COLO668 (cell line): ENCODE measurements around the gene TNF.

Source experiments
- DNase-seq: peaks from one replicate; lab custom pipeline; 2025; ENCODE audit not compliant: unreplicated experiment; lab: John Stamatoyannopoulos, UW

TNF gene

DNA sequence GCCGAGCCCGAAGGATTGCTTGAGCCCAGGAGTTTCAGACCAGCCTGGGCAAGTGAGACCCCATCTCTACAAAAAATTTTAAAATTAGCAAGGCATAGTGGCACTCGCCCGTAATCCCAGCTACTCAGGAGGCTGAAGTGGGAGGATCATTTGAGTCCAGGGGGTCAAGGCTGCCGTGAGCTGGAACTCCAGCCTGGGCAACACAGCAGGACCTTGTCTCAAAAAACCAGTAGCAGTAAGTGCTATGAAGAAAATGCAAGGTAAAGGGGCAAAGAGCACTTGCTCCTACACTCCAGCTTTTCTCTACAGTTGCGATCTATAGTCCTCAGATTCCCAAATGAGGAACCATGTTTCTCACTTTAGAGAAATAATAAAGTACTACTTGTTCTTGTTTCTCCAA lies 31.7 kb upstream of the TNF start:
- DNase-seq: no peak

DNA sequence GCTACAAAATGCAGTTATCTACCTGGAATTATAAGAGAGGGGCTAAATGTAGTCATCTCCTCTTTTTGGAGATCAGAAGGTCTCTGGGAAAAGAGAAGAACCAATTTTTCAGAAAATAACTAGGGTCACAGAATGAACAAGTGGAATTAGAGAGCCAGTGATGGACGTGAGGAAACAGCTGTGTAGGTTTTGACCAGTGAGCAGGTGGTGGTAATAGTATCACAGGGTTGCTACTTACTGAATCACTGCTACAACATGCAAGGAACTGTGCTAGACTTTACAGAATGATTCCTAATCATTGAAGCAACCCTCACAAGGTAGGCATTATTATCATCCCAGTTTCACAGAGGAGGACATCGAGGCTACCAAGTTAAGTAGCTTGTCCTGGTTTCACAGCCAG lies 30.7 kb upstream of the TNF start:
- no peak for DNase-seq

DNA sequence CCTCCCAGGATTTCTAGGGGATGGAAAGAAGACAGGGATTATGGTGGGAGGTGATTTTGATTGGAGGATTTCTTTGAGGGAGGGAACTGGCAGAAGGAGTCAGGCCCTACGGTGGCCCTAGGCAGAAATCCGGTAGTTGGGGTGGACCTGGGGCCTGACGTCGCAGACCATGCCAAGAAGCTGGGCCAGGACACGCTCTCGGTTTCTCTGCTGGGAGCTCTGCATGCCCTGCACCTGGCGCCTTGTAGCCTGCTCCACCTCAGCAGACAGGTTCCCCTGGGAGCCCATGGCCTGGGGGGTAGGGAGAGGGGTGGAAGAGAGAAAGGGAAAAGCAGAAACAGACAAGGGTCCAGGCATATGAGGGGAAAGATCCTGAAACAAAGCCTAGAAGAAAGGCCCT lies 30.1 kb upstream of the TNF start:
- no peak for DNase-seq

DNA sequence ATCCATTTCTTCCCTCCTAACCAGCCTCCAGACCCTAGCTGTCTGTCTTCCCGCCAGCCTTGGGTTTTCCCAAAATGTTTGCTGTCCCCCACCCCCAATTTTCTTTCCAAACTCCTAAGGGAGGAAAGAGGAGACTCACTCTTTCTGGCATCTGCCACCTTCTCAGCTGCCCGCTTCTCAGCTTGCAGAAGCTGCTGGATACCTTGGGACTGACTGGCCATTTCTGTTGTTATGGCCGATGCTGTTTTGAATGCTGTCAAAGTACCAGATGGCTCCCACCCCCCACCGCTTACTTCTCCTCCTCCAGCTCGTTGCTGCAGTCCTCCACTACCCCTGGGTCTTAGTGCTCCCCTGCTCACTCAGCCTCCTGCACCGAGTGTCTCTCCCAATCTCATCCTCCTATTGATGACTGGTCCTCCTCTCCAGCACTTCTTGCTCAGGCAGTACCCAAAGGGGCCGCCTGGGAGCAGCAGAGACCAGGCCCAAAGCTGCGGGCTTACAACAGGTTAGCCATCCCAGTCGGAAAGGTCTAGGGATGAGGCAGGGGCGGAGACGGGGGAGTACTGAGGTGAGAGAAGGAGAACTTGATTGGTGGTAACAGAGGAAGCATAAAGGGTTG lies 28.9 kb upstream of the TNF start, which contains the start of gene ATP6V1G2:
ATP6V1G2 (minus strand) TSS at position 270 of the 619 bp plus-strand sequence; CDS start at position 221, 49 bp downstream.
- DNase-seq: peak; percentile 85

DNA sequence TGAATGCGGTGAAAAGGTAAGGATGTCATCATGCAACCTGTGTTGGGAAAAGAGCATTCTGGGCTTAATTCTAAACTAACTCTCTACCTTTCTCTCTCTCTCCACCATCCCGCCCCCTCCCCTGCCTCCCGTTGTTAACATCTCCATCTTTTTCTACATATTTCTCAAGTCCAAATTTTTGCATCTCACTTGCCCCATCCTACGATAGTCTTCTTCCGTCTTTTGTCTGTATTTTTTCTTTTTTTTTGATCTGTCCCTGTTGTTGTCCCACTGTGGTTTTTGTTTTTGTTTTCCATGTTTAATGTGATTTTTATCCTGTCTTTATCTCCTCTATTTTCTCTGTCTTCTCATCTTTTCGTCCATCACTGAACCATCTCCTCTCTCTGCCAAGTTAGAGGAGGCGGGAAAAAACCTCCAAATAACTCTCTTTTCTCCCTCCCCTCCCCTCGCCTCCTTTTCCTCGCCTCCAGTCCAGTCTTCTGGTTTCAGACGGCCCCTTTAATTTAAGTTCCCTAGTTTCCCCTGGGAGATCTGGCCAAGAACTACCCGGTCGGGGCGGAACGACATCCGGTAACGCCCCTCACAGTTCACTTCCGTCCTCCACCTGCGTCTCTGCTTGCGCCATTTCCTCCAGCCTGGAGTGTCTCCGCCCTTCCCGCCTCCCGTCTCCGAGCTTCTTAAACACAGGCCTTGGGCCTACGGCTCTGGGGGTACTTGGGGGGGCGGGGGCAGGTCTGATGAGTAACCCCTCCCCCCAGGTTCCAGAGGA lies 28.2 kb upstream of the TNF start, which contains the start of gene NFKBIL1:
NFKBIL1 (plus strand) TSS at position 651 of the 769 bp plus-strand sequence; CDS start at position 738, 87 bp downstream.
- peak; percentile 85 for DNase-seq

DNA sequence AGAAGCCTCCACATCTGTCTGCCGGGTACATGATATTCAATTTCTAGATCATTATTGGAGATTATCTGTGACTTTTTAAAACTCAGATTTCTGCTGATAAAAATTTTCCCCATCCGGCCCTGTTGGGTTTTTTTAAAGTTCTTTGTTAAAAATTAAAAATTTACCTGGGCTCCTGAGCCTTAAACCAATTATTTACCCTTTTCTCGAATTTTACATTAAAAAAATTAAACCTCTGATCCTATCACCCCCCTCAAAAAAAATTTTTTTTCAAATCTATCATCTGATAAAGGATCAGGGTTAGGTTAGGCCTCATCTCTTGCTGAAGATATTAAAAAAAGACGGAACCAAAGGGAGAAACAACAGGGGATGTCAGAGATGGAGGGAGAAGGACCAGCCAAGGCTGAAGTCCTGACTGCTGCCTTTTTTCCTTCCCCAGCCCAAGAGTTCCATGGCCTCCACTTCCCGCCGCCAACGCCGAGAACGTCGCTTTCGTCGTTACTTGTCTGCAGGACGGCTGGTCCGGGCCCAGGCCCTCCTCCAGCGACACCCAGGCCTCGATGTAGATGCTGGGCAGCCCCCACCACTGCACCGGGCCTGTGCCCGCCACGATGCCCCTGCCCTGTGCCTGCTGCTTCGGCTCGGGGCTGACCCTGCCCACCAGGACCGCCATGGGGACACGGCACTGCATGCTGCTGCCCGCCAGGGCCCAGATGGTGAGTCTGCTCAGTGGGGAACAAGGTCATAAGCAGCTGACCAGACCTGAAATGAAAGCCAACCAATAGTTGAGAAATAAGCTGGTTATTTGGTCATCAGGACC lies 27.4 kb upstream of the TNF start:
- DNase-seq: peak; percentile 40

DNA sequence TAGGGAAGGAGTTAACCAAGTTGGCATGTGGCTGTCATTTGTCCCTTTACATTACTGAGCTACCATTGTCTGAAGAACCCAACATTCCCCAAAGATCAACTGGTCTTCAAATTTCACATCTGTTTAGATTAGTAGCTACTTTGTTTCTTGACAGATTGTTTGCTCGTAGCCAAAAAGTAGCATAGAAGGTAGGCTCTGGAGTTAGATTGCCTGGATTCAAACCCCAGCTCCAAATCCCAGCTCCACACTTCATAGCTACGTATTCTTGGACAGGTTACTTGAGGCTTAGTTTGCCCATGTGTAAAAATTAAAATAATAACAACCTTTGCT lies 26.9 kb upstream of the TNF start:
- no peak for DNase-seq

DNA sequence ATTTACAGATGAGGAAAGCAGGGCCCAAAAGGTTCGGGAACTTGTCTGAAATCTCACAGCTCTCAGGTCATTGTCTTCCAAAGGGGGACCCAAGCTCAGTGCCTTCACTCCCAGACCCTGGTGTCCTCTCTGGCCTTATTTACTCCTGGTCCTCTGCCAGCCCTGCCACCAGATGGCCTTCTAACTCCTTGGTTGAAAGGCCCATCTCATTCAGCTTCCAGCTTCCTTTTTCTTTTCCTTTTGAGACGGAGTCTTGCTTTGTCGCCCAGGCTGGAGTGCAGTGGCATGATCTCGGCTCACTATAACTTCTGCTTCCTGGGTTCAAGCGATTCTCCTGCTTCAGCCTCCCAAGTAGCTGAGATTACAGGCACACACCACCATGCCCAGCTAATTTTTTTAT lies 24.0 kb upstream of the TNF start:
- DNase-seq: peak; percentile 2

DNA sequence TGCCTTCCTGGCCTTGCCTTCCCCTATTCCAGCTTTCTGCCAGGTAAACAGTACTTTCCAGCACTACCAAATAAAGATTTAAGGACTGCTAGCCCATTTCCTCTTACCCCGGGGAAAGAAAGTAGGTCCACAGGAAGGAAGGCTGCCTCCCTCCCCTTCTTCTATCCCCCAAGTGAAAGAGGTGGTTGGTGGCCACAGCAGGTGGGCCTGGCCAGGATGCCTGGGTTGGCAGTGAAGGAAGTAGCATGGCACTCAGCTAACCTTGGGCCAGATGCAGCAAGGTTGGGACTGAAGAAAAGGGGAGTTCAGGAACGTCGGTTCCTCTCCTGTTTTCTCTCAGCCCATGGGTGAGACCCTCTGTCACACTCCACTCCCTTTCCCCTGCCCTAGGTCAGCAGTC lies 19.1 kb upstream of the TNF start:
- no peak for DNase-seq

DNA sequence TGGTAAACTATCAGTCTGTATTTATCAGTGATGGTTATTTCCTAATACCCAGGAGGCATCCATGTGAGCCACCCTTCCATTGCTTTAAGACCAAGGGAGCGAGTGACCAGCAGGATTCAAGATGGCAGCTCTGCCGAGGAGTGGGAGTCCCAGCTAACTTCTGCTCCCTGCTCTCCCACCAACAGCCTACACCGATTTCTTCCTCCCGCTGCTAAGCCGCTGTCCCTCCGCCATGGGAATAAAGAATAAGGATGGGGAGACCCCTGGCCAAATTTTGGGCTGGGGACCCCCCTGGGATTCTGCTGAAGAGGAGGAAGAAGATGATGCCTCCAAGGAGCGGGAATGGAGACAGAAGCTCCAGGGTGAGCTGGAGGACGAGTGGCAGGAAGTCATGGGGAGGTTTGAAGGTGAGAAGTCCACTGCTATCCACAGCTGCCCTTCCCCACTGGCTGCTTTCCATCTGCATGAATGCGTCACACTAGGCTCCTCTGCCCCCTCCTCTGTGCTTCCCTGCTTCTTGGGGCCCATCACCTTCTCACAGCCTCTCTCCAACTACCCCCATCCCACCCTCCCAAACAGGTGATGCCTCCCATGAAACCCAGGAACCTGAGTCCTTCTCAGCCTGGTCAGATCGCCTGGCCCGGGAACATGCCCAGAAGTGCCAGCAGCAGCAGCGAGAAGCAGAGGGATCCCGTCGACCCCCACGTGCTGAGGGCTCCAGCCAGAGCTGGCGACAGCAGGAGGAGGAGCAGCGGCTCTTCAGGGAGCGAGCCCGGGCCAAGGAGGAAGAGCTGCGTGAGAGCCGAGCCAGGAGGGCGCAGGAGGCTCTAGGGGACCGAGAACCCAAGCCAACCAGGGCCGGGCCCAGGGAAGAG lies 17.7 kb upstream of the TNF start:
- no peak for DNase-seq

DNA sequence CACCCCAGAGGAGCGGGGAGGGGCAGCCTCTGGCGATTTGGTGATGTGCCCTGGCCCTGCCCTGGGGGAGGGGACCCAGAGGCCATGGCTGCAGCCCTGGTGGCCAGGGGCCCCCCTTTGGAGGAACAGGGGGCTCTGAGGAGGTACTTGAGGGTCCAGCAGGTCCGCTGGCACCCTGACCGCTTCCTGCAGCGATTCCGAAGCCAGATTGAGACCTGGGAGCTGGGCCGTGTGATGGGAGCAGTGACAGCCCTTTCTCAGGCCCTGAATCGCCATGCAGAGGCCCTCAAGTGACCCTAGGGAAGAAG lies 17.1 kb upstream of the TNF start:
- no peak for DNase-seq

DNA sequence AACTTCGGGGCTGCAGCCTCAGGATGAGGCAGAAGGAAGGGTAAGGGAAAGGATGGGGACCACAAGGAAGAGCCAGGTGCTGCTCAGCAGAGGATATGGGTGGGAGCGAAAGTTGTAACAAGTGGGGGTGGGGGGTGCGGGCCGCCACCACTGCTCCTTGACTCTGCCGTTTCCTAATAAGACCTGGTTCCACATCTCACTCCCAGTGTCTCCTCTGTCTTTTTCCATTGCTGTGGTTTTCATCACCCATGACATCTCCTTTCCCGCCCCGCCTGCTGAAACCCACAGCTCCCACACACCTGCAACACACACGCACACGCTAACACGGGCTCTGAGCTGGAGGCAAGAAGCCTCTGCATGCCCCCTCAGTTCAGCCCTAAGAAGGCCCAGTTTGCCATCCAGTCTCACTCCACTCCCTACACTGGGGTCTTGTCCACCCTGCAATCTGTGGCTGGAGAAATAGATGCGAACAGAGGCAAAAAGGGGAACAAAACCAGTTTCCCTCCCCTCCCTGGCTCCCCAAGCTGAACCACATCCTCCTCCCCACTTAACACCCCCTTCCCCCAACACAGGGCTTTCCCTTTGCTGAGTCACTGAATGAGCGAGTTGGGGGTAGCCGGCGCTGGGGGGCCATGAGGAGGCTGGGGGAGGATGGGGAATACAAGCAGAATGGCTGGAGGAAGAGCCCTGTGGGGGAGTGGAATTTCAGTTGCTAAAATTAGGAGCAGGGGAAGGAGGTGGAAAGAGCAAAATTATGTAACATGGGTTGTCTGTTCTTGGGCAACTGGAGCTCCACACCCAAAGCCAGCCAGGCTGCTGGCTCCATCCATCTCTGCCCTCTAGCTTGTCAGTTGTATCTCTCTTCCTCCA lies 16.5 kb upstream of the TNF start:
- DNase-seq: no peak

DNA sequence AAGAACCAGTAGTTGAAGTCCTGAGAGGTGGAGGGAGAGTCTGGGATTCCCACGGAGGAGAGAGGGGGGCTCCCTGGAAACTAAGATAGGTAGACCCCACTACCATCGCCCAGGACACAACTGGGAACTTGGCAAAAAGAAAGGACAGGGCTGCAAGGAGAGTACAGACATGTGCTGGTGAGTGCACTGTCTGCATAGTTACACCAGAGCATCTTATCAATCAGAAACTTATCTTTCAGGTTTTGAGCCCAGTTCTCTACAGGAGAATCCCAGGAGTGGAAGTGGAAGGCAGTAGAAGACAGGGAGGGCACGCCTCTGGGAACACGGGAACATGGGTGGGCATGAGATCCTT lies 15.8 kb upstream of the TNF start:
- DNase-seq: no peak

DNA sequence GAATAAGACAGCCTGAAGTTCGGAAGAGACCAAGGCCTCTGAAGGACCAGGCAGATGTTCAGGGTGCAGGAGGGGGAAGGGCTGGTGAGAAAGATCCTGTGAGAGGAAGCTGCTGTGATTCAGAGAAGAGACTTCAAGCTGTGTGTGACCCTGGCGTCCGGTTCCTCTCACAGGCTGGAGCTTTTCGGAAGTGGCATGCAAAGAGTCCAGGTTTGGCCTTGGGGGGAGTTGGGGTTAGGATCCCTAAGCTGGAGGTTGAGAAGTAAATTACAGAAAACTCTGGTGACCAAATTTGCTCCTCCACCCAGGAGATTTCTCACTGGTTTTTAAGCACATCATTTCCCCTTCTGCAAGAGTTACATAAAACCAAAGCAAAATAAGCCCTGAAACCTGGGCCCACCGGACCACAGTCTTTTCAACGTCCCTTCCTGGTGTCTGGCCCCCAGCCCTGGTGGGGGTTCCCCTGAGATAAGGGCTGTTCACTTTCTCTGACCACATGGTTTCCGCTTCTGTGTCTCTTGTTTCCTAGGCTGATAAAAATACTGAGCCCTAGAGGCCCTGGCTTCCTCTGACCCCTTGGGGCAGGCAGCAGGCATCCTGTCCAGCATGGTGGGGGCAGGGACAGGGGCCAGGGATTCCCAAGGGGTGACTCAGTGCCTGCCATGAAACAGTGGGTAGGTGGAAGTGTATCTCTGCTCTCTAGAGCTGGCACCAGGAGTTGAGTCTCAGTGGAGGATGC lies 15.2 kb upstream of the TNF start:
- DNase-seq: no peak

DNA sequence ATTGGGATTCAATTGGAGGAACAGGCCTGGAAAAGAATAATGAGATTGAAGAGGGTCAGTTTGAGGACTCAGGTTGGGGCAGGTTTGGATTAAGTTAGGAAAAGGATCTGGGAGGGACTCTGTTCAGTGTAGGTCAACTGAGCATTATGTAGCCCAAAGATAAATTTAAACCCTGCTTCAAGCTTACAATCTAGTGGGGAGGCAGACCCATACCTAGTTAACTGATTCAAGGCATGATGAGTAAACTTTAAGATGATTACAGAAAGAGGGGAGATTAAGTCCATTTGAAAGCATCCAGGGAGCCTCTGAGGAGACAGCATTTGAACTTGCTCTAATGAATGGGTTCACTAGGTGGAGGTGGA lies 14.7 kb upstream of the TNF start:
- DNase-seq: no peak

DNA sequence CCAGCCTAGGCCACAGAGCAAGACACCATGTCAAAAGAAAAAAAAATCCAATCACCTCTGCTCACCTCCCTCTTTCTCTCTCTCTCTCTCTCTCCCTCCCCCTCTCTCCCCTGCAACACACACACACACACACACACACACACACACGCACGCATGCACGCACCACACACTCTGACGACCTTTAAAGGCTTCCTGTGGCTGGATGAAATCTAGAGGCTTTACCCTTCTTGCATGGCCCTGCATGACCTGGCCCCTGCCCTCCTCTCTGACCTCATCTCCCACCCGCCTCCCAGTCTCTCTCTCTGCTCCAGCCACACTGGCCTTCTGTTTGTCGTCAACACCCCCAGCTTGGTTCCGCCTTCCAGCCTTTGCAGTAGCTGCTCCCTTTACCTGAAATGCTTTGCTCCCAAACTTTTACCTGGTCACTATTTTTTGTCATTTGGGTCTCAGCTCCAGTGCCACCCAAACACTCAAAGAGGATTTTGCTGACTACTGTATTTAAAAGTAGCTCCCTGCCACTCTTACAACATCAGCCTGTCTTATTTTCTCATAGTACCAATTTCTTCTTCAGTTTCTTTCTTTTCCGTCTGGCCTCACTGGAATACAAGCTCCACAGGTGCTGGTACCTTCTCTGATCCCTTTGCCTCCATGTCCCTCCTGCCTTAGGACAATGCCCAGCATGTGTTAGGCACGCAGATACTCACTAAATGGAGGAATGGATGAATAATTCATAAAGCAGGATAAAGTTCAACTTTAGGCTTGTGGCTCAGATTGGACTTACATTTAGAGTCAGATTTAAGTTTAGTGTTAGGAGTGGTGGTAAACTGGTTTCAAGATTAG lies 7.6 kb upstream of the TNF start:
- no peak for DNase-seq

DNA sequence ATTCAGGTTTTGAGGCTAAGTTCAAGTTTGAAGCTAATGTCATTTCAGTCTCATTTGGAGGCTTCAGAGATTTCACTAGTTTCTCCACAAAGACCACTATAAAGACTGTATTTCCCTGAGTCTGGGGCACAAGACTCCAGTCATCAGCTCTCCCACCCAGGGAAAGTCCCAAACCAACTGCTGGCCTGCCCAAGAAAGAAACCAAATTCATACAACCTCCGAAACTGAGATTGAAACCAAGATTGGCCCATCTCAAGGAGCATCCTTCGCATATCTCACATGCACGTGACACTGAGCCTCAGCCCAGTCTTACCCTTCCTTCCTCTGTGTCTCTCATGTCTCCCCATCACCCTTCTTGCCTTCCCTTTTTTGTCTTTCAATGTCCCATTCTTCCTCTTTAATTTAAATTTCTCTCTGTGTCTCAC lies 6.8 kb upstream of the TNF start:
- DNase-seq: no peak

DNA sequence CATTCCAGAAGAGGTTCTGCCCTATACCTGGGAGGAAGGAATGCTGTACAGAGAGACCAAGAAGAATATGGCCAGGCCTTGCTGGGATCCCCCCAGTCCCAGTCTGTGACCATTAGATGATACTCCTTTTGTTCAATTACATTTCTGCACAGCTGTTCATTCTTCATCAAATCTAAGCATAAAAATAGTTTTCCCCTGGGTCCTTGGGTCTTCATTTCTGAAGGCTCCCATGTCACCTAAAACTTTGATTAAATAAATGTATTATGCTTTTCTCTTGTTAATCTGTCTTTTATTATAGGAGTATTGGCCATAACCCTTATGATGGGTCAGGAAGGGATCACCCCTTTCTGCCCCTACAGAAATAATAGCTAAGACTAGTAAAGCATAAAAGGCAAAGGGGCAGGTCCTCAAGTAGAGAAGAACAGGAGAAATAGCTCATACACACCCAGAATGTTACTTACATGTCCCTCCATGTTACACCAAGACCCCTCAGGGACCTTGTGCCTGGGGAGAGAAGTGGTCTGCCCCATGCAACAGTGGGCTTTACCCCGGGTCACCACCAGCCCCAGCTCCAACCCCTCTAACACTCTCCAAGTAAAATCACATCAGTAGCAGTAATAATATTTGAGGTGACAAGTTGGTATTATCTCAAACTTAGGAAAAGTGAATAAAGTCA lies 5.4 kb upstream of the TNF start:
- DNase-seq: no peak
